Astrocyte (in vitro differentiated cells and primary cell): ENCODE measurements around the gene ECE2. TPM values are rescaled to one million over a fixed set of nuclear protein-coding genes. Genes with fewer than 3 reads are reported as not detected.

Experiments
- DNase-seq: peaks from one replicate; pipeline ENCODE4 v3.0.0-alpha.2; 2010; ENCODE audit warnings: low read depth
- FAIRE-seq: peaks from 2 replicates; lab custom pipeline; 2011; peaks lifted over from hg19 to GRCh38; lab: Jason Lieb, UNC
- H2AFZ ChIP-seq: 2 replicates; pipeline ENCODE4 v1.6.0; 2012; ENCODE audit warnings: low read depth, low read length, inconsistent platforms
- H3K27ac ChIP-seq: 2 replicates; pipeline ENCODE4 v1.5.1; 2011; ENCODE audit warnings: low read depth, low read length, inconsistent platforms
- H3K27me3 ChIP-seq: 2 replicates; pipeline ENCODE4 v1.6.0; 2011; ENCODE audit warnings: low read length, inconsistent platforms; ENCODE audit not compliant: insufficient read depth
- H3K36me3 ChIP-seq: 2 replicates; pipeline ENCODE4 v1.5.1; 2011; ENCODE audit warnings: low read length, inconsistent platforms; ENCODE audit not compliant: insufficient read depth
- H3K4me1 ChIP-seq: 2 replicates; pipeline ENCODE4 v1.5.1; 2011; ENCODE audit warnings: low read length, inconsistent platforms; ENCODE audit not compliant: insufficient read depth
- H3K4me2 ChIP-seq: 2 replicates; pipeline ENCODE4 v1.6.0; 2012; ENCODE audit warnings: low read length, inconsistent platforms
- H3K4me3 ChIP-seq: 2 replicates; pipeline ENCODE4 v1.5.1; 2011; ENCODE audit warnings: low read depth, mild to moderate bottlenecking, low read length, inconsistent platforms; ENCODE audit not compliant: insufficient read depth
- H3K79me2 ChIP-seq: 2 replicates; pipeline ENCODE4 v1.6.0; 2012; ENCODE audit warnings: mild to moderate bottlenecking, low read length, inconsistent platforms; ENCODE audit not compliant: insufficient read depth
- H3K9ac ChIP-seq: 2 replicates; pipeline ENCODE4 v1.6.0; 2012; ENCODE audit warnings: mild to moderate bottlenecking, low read length, inconsistent platforms
- H3K9me3 ChIP-seq: 2 replicates; pipeline ENCODE4 v1.5.1; 2012; ENCODE audit warnings: low read depth, mild to moderate bottlenecking, low read length, inconsistent platforms; ENCODE audit not compliant: insufficient read depth
- H4K20me1 ChIP-seq: 2 replicates; pipeline ENCODE4 v1.6.0; 2012; ENCODE audit warnings: low read length, inconsistent platforms; ENCODE audit not compliant: insufficient read depth
- H3K27ac Mint-ChIP-seq: one replicate; pipeline ENCODE4 v1.8.0; 2021; ENCODE audit warnings: mild to moderate bottlenecking, mixed read lengths; ENCODE audit not compliant: unreplicated experiment
- H3K27me3 Mint-ChIP-seq: one replicate; pipeline ENCODE4 v1.8.0; 2021; ENCODE audit warnings: low read depth, mixed read lengths; ENCODE audit not compliant: unreplicated experiment
- H3K36me3 Mint-ChIP-seq: one replicate; pipeline ENCODE4 v1.8.0; 2021; ENCODE audit warnings: low read depth, mixed read lengths; ENCODE audit not compliant: unreplicated experiment
- H3K4me1 Mint-ChIP-seq: one replicate; pipeline ENCODE4 v1.8.0; 2021; ENCODE audit warnings: low read depth, mixed read lengths; ENCODE audit not compliant: unreplicated experiment
- H3K4me3 Mint-ChIP-seq: one replicate; pipeline ENCODE4 v1.8.0; 2021; ENCODE audit warnings: mild to moderate bottlenecking, moderate library complexity, mixed read lengths; ENCODE audit not compliant: unreplicated experiment
- H3K9me3 Mint-ChIP-seq: one replicate; pipeline ENCODE4 v1.8.0; 2021; ENCODE audit warnings: mild to moderate bottlenecking, mixed read lengths; ENCODE audit not compliant: unreplicated experiment
- CTCF ChIP-seq: IDR thresholded peaks from 2 replicates; pipeline ENCODE4 v1.5.1; 2011; ENCODE audit warnings: low read depth, mild to moderate bottlenecking, inconsistent platforms, low read length, moderate library complexity; ENCODE audit not compliant: insufficient read depth
- EZH2 ChIP-seq: IDR thresholded peaks from 2 replicates; pipeline ENCODE4 v1.6.1; 2012; ENCODE audit warnings: mild to moderate bottlenecking, low read length, inconsistent platforms; ENCODE audit not compliant: insufficient read depth
- total RNA-seq: library from RNA; stranded (reverse); gene quantifications from 2 replicates; pipeline ENCODE4 v1.2.1, GENCODE V29; 2021

ECE2 gene
- total RNA-seq, 1 donor from 2014 or later = not detected

- H3K4me3 Mint-ChIP-seq = no peak overlapping the region
Measured at GRCh38 chr3:184236636-184237035, 39.2 kb upstream of the ECE2 start.

DNA sequence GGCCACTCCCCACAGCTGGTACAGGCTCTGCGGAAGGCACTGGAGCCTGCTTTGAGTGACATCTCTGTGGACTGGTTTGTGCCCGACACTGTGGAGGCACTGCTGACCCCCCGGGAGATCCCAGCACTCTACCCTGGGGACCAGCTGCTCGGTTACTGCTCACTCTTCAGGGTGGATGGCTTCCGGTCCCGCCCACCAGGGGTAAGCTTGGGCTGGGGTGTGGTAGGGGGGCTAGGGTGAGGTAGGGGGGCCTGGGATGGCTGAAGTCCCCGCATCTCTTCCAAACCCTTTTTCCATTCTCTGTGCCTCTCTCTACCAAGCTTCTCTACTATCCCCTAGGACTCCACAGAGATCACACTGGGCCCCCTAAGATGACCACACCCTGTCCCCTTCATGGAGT is 38.6 kb upstream of the ECE2 start:
- peaks cover 54% of the 10 kb centered on the region for H3K27me3 Mint-ChIP-seq
- Histone ChIP-seq H4K20me1 (peaks cover 23% of the 10 kb centered on the region), H3K4me2 (no peak overlapping the region), H3K27me3 (peaks cover 11% of the 10 kb centered on the region), H3K27ac (no peak overlapping the region), H3K9ac (no peak overlapping the region), H3K9me3 (no peaks in the 10 kb centered on the region), H3K79me2 (no peaks in the 10 kb centered on the region), H3K36me3 (no peaks in the 10 kb centered on the region), H2AFZ (no peak overlapping the region), H3K4me1 (no peaks in the 10 kb centered on the region), H3K4me3 (no peak overlapping the region)
- FAIRE-seq = no peak
- peaks cover 4% of the 10 kb centered on the region for H3K4me1 Mint-ChIP-seq
- no peak for DNase-seq
- H3K27ac Mint-ChIP-seq = no peak overlapping the region
- no peaks in the 10 kb centered on the region for H3K9me3 Mint-ChIP-seq
- TF ChIP-seq EZH2 = no peak
- no peak for TF ChIP-seq CTCF
- no peak overlapping the region for H3K4me3 Mint-ChIP-seq
- H3K36me3 Mint-ChIP-seq = no peaks in the 10 kb centered on the region

More at GRCh38 chr3:184236636-184237035, 39.2 kb upstream of the ECE2 start:
- Histone ChIP-seq H3K79me2 (no peaks in the 10 kb centered on the region), H3K27ac (no peak overlapping the region), H3K27me3 (peaks cover 16% of the 10 kb centered on the region), H3K9ac (no peak overlapping the region), H3K4me3 (no peak overlapping the region), H3K36me3 (no peaks in the 10 kb centered on the region), H4K20me1 (peaks cover 19% of the 10 kb centered on the region), H3K4me2 (no peak overlapping the region), H3K9me3 (no peaks in the 10 kb centered on the region), H2AFZ (no peak overlapping the region), H3K4me1 (no peaks in the 10 kb centered on the region)
- TF ChIP-seq EZH2 = no peak
- no peak for TF ChIP-seq CTCF
- no peak for FAIRE-seq
- H3K27me3 Mint-ChIP-seq = peaks cover 57% of the 10 kb centered on the region
- H3K36me3 Mint-ChIP-seq = no peaks in the 10 kb centered on the region
- H3K27ac Mint-ChIP-seq = no peak overlapping the region
- no peak for DNase-seq
- peaks cover 6% of the 10 kb centered on the region for H3K4me1 Mint-ChIP-seq
- no peaks in the 10 kb centered on the region for H3K9me3 Mint-ChIP-seq

DNA sequence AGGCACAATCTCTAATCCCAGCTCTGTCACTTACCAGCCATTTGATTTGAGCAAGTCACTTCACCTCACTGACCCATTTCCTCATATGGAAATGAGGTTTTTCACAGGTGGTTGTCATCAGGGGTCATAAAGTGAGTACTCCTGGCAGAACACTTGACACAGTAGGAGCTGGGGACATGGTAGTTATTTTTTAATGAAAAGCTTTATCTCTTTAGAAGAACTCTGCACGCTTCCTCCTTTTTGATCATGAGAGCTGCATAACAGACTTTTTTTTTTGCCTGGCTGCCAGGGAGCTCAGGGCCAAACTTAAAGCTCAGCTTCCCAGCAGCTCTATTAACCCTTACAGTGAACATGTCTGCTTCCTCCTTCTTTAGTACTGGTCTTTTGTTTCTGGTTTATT is 38.0 kb upstream of the ECE2 start:
- FAIRE-seq = no peak
- no peak overlapping the region for H3K4me3 ChIP-seq
- no peak for DNase-seq
- peaks cover 29% of the 10 kb centered on the region for H4K20me1 ChIP-seq
- no peak overlapping the region for H3K4me2 ChIP-seq
- no peaks in the 10 kb centered on the region for H3K9me3 ChIP-seq
- Mint-ChIP-seq H3K4me1 (peaks cover 4% of the 10 kb centered on the region), H3K27me3 (peaks cover 51% of the 10 kb centered on the region), H3K4me3 (no peak overlapping the region), H3K36me3 (no peaks in the 10 kb centered on the region), H3K27ac (no peak overlapping the region), H3K9me3 (no peaks in the 10 kb centered on the region)
- no peaks in the 10 kb centered on the region for H3K79me2 ChIP-seq
- no peak overlapping the region for H3K9ac ChIP-seq
- no peaks in the 10 kb centered on the region for H3K4me1 ChIP-seq
- H3K27ac ChIP-seq = no peak overlapping the region
- no peak overlapping the region for H2AFZ ChIP-seq
- TF ChIP-seq CTCF (no peak), EZH2 (no peak)
- H3K36me3 ChIP-seq = no peaks in the 10 kb centered on the region
- peaks cover 5% of the 10 kb centered on the region for H3K27me3 ChIP-seq
